H9 (cell line): ENCODE measurements around the gene FAM3A. TPM values are rescaled to one million over a fixed set of nuclear protein-coding genes. Genes with fewer than 3 reads are reported as not detected.

Experiments
- DNase-seq: peaks from one replicate; pipeline ENCODE4 v3.0.0-alpha.2; 2017
- H2AFZ ChIP-seq: one replicate; pipeline ENCODE4 v1.6.1; 2013; ENCODE audit warnings: mild to moderate bottlenecking, low read length, control low read depth, moderate library complexity
- H2AK5ac ChIP-seq: 2 replicates; pipeline ENCODE4 v1.6.1; 2013; ENCODE audit warnings: low read length, control low read depth, mixed read lengths; ENCODE audit not compliant: insufficient read length
- H2BK120ac ChIP-seq: one replicate; pipeline ENCODE4 v1.6.1; 2013; ENCODE audit warnings: low read depth, mild to moderate bottlenecking, low read length, control low read depth, inconsistent platforms; ENCODE audit not compliant: poor library complexity, severe bottlenecking
- H2BK12ac ChIP-seq: 2 replicates; pipeline ENCODE4 v1.6.1; 2013; ENCODE audit warnings: low read length, control low read depth, mixed read lengths, low read depth; ENCODE audit not compliant: insufficient read length
- H2BK15ac ChIP-seq: 2 replicates; pipeline ENCODE4 v1.6.1; 2013; ENCODE audit warnings: low read depth, low read length, control low read depth
- H2BK20ac ChIP-seq: one replicate; pipeline ENCODE4 v1.6.1; 2013; ENCODE audit warnings: low read depth, mild to moderate bottlenecking, low read length, control low read depth, inconsistent platforms; ENCODE audit not compliant: poor library complexity, severe bottlenecking
- H2BK5ac ChIP-seq: 2 replicates; pipeline ENCODE4 v1.6.1; 2013; ENCODE audit warnings: low read length, control low read depth, mixed read lengths; ENCODE audit not compliant: insufficient read length
- H3K14ac ChIP-seq: 2 replicates; pipeline ENCODE4 v1.6.1; 2013; ENCODE audit warnings: low read length, control low read depth; ENCODE audit not compliant: insufficient read depth
- H3K18ac ChIP-seq: 2 replicates; pipeline ENCODE4 v1.6.1; 2013; ENCODE audit warnings: low read depth, mild to moderate bottlenecking, mixed read lengths, low read length, control low read depth; ENCODE audit not compliant: insufficient read length
- H3K23ac ChIP-seq: 2 replicates; pipeline ENCODE4 v1.6.1; 2013; ENCODE audit warnings: low read length, control low read depth, mixed read lengths, low read depth; ENCODE audit not compliant: insufficient read length
- H3K23me2 ChIP-seq: 2 replicates; pipeline ENCODE4 v1.6.1; 2013; ENCODE audit warnings: low read depth, mild to moderate bottlenecking, mixed read lengths, low read length, control low read depth; ENCODE audit not compliant: insufficient read length, poor library complexity, severe bottlenecking
- H3K27ac ChIP-seq: 2 replicates; pipeline ENCODE4 v1.5.1; 2013; ENCODE audit warnings: low read length, control low read depth, mixed read lengths, low read depth; ENCODE audit not compliant: insufficient read length
- H3K27me3 ChIP-seq: 2 replicates; pipeline ENCODE4 v1.6.1; 2013; ENCODE audit warnings: low read length, control low read depth, inconsistent platforms; ENCODE audit not compliant: insufficient read depth
- H3K4ac ChIP-seq: 2 replicates; pipeline ENCODE4 v1.6.1; 2013; ENCODE audit warnings: low read depth, mild to moderate bottlenecking, control low read depth, inconsistent platforms, low read length, moderate library complexity
- H3K4me1 ChIP-seq: 2 replicates; pipeline ENCODE4 v1.6.1; 2013; ENCODE audit warnings: low read length, control low read depth, inconsistent platforms; ENCODE audit not compliant: insufficient read depth
- H3K4me2 ChIP-seq: 2 replicates; pipeline ENCODE4 v1.6.1; 2013; ENCODE audit warnings: low read length, control low read depth, mixed read lengths; ENCODE audit not compliant: insufficient read length, insufficient read depth
- H3K56ac ChIP-seq: 2 replicates; pipeline ENCODE4 v1.6.1; 2013; ENCODE audit warnings: low read depth, mild to moderate bottlenecking, mixed read lengths, low read length, control low read depth; ENCODE audit not compliant: insufficient read length
- H3K79me1 ChIP-seq: 2 replicates; pipeline ENCODE4 v1.6.1; 2013; ENCODE audit warnings: low read depth, mild to moderate bottlenecking, moderate library complexity, low read length, control low read depth, inconsistent platforms; ENCODE audit not compliant: insufficient read depth, poor library complexity, severe bottlenecking
- H3K79me2 ChIP-seq: 2 replicates; pipeline ENCODE4 v1.6.1; 2013; ENCODE audit warnings: low read length, control low read depth, inconsistent platforms; ENCODE audit not compliant: insufficient read depth
- H3K9ac ChIP-seq: 2 replicates; pipeline ENCODE4 v1.6.1; 2013; ENCODE audit warnings: low read length, control low read depth, mixed read lengths; ENCODE audit not compliant: insufficient read length; ENCODE audit errors: extremely low read depth
- H3K9me3 ChIP-seq: one replicate; pipeline ENCODE4 v1.6.1; 2013; ENCODE audit warnings: low read depth, low read length, inconsistent platforms; ENCODE audit not compliant: control insufficient read depth
- H3T11ph ChIP-seq: one replicate; pipeline ENCODE4 v1.6.1; 2013; ENCODE audit warnings: mild to moderate bottlenecking, low read length, control low read depth, inconsistent platforms
- H4K20me1 ChIP-seq: one replicate; pipeline ENCODE4 v1.6.1; 2013; ENCODE audit not compliant: control insufficient read depth, insufficient read length, insufficient read depth
- H4K5ac ChIP-seq: 2 replicates; pipeline ENCODE4 v1.6.1; 2013; ENCODE audit warnings: low read depth, mild to moderate bottlenecking, mixed read lengths, low read length, control low read depth; ENCODE audit not compliant: insufficient read length
- H4K8ac ChIP-seq: replicated peaks from 2 replicates; pipeline ENCODE4 v1.6.1; 2013; ENCODE audit warnings: low read length, control low read depth, mixed read lengths, low read depth; ENCODE audit not compliant: insufficient read length
- H4K91ac ChIP-seq: 2 replicates; pipeline ENCODE4 v1.6.1; 2013; ENCODE audit warnings: low read depth, mild to moderate bottlenecking, moderate library complexity, mixed read lengths, low read length, control low read depth; ENCODE audit not compliant: insufficient read length
- H3K27ac Mint-ChIP-seq, 3 experiments: 2 replicates in 2 of 3; 3 replicates in 1 of 3; pipeline ENCODE4 v1.8.0; 2020 to 2021; ENCODE audit warnings: mixed read lengths in 3 of 3, mild to moderate bottlenecking in 1 of 3, moderate library complexity in 1 of 3
- H3K27me3 Mint-ChIP-seq: 2 replicates; pipeline ENCODE4 v1.8.0; 2021; ENCODE audit warnings: low read depth, mild to moderate bottlenecking, moderate library complexity, mixed read lengths
- H3K36me3 Mint-ChIP-seq, 3 experiments: 2 replicates in 2 of 3; 3 replicates in 1 of 3; pipeline ENCODE4 v1.8.0; 2020 to 2021; ENCODE audit warnings: low read depth in 3 of 3, mixed read lengths in 3 of 3; ENCODE audit not compliant: insufficient read depth in 1 of 3
- H3K4me1 Mint-ChIP-seq, 2 experiments: 2 replicates each; pipeline ENCODE4 v1.8.0; 2020; ENCODE audit warnings: mixed read lengths in 2 of 2
- H3K4me3 Mint-ChIP-seq, 2 experiments: 2 replicates in 1 of 2; 3 replicates in 1 of 2; pipeline ENCODE4 v1.8.0; 2020 to 2021; ENCODE audit warnings: mild to moderate bottlenecking in 2 of 2, mixed read lengths in 2 of 2, moderate library complexity in 1 of 2
- H3K9me3 Mint-ChIP-seq, 2 experiments: 2 replicates in 1 of 2; 3 replicates in 1 of 2; pipeline ENCODE4 v1.8.0; 2020; ENCODE audit warnings: mild to moderate bottlenecking in 2 of 2, mixed read lengths in 2 of 2, moderate library complexity in 1 of 2
- WGBS: extraction: QIAGEN DNeasy Blood & Tissue Kit; methylation state at CpG from one replicate; pipeline ENCODE4 v1.1.7; 2013; ENCODE audit warnings: missing lambda C conversion rate, low lambda C conversion rate, mixed read lengths; ENCODE audit not compliant: insufficient read length; ENCODE audit errors: extremely low coverage; 5-methylcytosine and 5-hydroxymethylcytosine counted together
- total RNA-seq: library from RNA; stranded (reverse); gene quantifications from 2 replicates; pipeline ENCODE4 v1.2.1, GENCODE V29; 2021
- TF ChIP-seq, protein P1 (sequence below): fragments of 200-600 bp; sonication (generic); conservative IDR thresholded peaks from 3 replicates; pipeline ENCODE4 v1.8.0; 2021; ENCODE audit warnings: antibody characterized with exemption, mild to moderate bottlenecking

FAM3A gene
- total RNA-seq, 1 experiment from 2014 or later = 22.8 TPM

- no peak overlapping the region for H3K4me2 ChIP-seq
- no peak overlapping the region for H3K4ac ChIP-seq
- H4K91ac ChIP-seq = no peak overlapping the region
- no peaks in the 10 kb centered on the region for H3K4me1 ChIP-seq
- H3K36me3 Mint-ChIP-seq = peaks cover 15 to 62% (median 56%) of the 10 kb centered on the region in 3 experiments
- no peaks in the 10 kb centered on the region for H4K20me1 ChIP-seq
- no peak overlapping the region for H3K27ac ChIP-seq
- H3K4me3 Mint-ChIP-seq = no peak overlapping the region
- H2BK12ac ChIP-seq = no peak overlapping the region
- no peak overlapping the region for H3K18ac ChIP-seq
- DNase-seq = no peak
- H4K8ac ChIP-seq = no peak overlapping the region
- H3K79me1 ChIP-seq = no peaks in the 10 kb centered on the region
- no peaks in the 10 kb centered on the region; the same call in 1 of the 2 replicates for H3K27me3 Mint-ChIP-seq
- H3K79me2 ChIP-seq = no peaks in the 10 kb centered on the region
- no peak overlapping the region for H4K5ac ChIP-seq
- H3K9me3 ChIP-seq = peaks cover 27% of the 10 kb centered on the region
- H2BK120ac ChIP-seq = no peak overlapping the region
- no peak overlapping the region for H2BK20ac ChIP-seq
- no peak overlapping the region for H2AFZ ChIP-seq
- no peak overlapping the region for H3T11ph ChIP-seq
- H3K27me3 ChIP-seq = no peaks in the 10 kb centered on the region
- TF ChIP-seq, protein P1, sequence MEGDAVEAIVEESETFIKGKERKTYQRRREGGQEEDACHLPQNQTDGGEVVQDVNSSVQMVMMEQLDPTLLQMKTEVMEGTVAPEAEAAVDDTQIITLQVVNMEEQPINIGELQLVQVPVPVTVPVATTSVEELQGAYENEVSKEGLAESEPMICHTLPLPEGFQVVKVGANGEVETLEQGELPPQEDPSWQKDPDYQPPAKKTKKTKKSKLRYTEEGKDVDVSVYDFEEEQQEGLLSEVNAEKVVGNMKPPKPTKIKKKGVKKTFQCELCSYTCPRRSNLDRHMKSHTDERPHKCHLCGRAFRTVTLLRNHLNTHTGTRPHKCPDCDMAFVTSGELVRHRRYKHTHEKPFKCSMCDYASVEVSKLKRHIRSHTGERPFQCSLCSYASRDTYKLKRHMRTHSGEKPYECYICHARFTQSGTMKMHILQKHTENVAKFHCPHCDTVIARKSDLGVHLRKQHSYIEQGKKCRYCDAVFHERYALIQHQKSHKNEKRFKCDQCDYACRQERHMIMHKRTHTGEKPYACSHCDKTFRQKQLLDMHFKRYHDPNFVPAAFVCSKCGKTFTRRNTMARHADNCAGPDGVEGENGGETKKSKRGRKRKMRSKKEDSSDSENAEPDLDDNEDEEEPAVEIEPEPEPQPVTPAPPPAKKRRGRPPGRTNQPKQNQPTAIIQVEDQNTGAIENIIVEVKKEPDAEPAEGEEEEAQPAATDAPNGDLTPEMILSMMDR = no peak
- no peaks in the 10 kb centered on the region for H3K4me1 Mint-ChIP-seq
- H3K23me2 ChIP-seq = no peaks in the 10 kb centered on the region
- no peak overlapping the region for H2BK5ac ChIP-seq
- WGBS = no CpG with 5 or more reads among the region's 9 CpGs
- H3K9ac ChIP-seq = no peak overlapping the region
- H3K9me3 Mint-ChIP-seq = peaks cover 55 to 86% of the 10 kb centered on the region in 2 experiments
- no peak overlapping the region for H2BK15ac ChIP-seq
- no peak overlapping the region for H3K14ac ChIP-seq
- H3K23ac ChIP-seq = no peak overlapping the region
- no peak overlapping the region for H2AK5ac ChIP-seq
- no peak overlapping the region for H3K27ac Mint-ChIP-seq
- no peak overlapping the region for H3K56ac ChIP-seq
Measured at GRCh38 chrX:154469114-154469513, 46.9 kb downstream of the FAM3A start.
